ENCODE measurements around the gene PPP3CB. TPM values are rescaled to one million over a fixed set of nuclear protein-coding genes. Genes with fewer than 3 reads are reported as not detected.
"Not testable (repeated sequence)": the region's sequence is repeated elsewhere in the genome, so short reads cannot be mapped to it uniquely, and the experiment has no call there.

PPP3CB gene
- total RNA-seq, 1 donor from 2014 or later, result 60.2 TPM

DNA sequence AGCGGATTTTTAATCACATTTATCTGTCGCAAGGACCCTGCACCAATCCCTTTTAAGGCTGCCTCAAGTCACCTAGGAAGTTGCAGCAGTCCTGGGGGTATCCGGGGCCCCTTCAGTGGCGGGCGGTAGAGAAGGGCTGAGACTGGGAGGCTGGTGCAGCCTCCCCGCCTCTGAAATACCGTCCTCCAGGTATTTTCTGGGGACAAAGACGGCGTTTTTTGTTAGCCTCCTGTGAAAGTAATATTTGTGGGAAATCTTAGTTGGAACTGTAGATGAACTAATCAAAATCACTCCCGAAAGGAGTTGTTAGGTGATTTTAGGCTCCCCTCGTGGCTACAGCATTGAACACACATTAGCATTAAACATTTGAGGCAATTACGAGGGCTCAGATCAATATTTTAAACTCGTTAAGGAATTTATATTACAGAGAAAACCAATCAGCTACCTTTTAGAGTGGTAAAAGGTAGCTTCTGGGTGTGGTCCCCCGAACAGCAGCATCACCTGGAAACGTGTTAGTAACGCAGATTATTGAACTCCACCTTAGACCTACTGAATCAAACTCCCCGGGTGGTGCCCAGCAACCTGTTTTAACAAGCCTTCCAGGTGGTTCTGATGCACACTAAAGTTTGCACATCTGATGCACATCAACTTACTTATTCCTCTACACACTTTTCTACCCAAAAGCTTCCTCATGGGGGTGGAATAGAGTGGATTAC lies 81.4 kb downstream of the PPP3CB start:
- no peak for DNase-seq (ENCODE audit: low read depth)

GRCh38 chr10:73413528-73414229 lies 82.1 kb downstream of the PPP3CB start, which contains the start of gene ANXA7:
Gene ANXA7, minus strand, starts transcription at chr10:73414058. Its CDS starts 13,202 bp downstream, at chr10:73400856.
- peak; percentile 75 for DNase-seq (ENCODE audit: low read depth)

DNA sequence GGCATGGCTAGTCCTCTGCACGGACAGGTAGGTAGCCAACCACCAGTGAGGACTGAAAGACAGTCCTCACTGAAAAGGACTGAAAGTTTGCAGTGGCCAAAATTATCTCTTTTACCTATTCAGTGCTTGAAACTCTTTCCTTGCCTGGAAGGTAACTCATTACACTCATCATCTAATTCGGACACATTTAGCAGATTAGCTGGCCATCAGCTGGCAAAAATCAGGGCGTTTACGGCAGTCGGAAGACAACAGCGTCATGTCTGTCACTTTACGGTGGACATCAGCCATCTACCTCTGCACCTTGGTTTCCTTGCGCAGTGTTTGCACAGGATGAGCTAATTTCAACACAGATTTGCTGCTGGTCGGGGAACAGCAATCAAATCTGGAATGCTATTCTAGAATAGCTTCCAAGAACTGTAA lies 82.7 kb downstream of the PPP3CB start:
- no peak for DNase-seq (ENCODE audit: low read depth)

DNA sequence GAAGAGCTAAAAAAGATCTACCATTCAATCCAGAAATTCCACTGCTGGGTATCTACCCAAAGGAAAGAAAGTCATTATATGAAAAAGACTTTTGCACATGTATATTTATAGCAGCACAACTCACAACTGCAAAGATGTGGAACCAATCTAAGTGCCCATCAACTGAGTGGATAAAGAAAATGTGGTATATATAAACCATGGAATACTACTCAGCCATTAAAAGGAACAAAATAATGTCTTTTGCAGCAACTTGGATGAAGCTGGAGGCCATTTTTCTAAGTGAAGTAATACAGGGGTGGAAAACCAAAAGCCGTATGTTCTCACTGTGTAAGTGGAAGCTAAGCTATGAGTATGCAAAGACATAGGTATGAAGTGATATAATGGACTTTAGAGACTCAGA lies 84.9 kb downstream of the PPP3CB start:
- no peak for DNase-seq (ENCODE audit: low read depth)

DNA sequence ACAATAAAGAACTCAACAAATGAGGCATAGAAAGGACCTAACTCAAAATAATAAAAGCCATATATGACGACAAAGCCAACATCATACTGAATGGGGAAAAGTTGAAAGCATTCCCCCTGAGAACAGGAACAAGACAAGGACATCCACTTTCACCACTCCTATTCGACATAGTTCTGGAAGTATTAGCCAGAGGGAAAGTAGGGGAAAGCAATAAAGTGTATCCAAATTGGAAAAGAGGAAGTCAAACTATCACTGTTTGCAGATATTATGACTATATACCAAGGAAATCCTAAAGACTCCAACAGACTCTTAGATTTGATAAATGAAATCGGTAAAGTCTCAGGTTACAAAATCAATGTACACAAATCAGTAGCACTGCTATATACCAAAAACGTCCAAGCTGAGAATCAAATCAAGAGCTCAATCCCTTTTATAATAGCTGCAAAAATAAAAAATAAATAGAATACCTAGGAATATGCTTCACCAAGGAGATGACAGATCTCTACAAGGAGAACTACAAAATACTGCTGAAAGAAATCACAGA lies 86.8 kb downstream of the PPP3CB start:
- no peak for DNase-seq (ENCODE audit: low read depth)

DNA sequence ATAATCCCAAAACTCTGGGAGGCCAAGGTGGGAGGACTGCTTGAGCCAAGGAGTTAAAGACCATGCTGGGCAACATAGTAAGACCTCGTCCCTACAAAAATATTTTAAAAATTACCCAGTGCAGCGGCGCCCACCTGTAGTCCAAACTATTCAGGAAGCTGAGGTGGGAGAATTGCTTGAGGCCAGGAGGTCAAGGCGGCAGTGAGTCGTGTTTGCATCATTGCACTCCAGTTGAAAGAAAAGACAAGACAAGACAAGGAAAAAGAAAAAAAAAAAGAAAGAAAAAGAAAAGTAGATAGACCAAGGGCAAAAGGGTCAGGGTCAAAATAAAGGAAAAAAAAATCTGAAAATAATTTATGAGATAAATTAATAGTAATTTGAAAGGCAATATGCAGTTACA lies 87.8 kb downstream of the PPP3CB start:
- no peak for DNase-seq (ENCODE audit: low read depth)

DNA sequence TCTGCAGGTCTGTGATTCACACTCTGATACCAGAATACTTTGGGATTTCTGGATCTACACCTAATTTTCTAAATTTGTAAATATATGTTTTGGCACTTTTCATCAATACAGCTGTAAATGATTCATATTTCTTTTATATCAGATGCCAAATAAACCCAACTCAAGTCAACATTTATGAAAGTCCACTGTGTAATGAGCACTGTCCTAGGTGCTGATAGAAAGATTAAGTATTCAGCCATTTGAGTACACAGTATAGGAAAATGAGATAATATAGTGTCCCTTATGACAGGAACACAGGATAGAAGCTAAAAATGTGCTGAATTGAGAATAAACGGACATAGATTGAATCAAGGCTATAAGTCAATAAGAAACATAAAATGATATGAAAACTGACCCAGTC lies 88.3 kb downstream of the PPP3CB start:
- no peak for DNase-seq (ENCODE audit: low read depth)

- DNase-seq (ENCODE audit: low read depth), result peak; percentile 65
Observed at GRCh38 chr10:73406846-73407245, 89.0 kb downstream of the PPP3CB start.

GRCh38 chr10:73405556-73405955 lies 90.3 kb downstream of the PPP3CB start:
- DNase-seq (ENCODE audit: low read depth), result no peak

DNA sequence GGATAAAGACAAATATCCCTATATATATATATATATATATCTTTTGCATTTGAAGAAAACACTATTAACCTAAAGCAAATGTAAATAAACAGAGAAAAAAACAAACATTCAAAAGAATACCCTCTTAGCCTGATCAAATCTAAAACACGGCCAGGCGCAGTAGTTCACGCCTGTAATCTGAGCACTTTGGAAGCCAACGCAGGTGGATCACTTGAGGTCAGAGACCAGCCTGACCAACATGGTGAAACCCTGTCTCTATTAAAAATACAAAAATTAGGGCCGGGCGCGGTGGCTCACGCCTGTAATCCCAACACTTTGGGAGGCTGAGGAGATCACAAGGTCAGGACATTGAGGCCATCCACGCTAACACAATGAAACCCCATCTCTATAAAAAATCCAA lies 91.1 kb downstream of the PPP3CB start:
- DNase-seq (ENCODE audit: low read depth), result no peak

DNA sequence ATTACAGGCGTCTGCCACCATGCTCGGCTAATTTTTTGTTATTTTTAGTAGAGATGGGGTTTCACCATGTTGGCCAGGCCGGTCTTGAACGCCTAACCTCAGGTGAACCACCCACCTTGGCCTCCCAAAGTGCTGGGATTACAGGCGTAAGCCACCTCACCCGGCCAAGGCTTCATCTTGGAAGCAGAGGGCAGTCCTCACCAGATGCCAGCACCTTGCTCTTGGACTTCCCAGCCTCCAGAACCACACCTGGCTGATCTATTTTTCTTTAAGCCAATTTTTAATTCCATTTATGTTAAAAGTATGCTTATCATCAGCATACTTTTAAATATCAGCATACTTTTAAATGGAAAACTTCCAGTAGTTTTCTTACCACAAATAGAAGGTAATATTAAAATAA lies 94.2 kb downstream of the PPP3CB start:
- no peak for DNase-seq (ENCODE audit: low read depth)

GRCh38 chr10:73399063-73399462 lies 96.8 kb downstream of the PPP3CB start:
- no peak for DNase-seq (ENCODE audit: low read depth)

DNA sequence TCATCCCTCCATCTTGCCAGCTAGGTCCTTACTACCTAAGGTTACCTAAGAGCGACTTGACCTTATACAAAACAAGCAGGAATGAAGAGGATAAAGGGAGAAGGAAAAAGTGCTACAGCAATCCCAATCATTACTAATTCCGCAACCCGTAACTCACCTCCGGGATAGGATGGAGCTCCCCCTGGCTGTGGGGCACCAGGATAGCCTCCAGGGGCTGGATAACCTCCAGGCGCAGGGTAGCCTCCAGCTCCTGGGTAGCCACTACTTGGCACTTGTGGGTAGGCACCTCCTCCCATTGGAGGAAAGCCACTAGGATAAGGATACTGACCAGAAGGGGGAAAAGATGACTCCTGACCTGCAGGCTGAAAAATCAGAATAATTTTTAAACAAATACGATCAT lies 97.8 kb downstream of the PPP3CB start:
- DNase-seq (ENCODE audit: low read depth), result no peak

GRCh38 chr10:73394325-73394724 lies 101.5 kb downstream of the PPP3CB start:
- DNase-seq (ENCODE audit: low read depth), result not testable (repeated sequence)

DNA sequence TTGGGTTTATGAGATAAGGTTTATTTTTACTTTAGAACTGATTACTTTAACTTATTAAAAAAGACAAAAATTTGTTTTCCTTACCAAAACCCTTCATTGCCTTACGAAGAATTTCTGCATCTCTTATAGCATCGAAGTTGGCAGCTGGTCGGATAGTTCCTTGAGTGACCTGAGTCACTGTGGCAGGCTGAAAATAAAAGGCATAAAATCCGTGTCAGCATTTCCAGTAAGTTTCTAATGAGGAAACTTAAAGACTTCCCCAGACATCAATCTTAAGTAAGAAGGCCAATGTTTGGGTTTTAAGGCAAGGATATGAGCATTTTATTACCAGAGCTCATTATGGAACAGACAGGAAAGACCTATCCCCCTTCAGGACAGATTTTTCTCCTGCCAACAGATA lies 107.6 kb downstream of the PPP3CB start:
- no peak for DNase-seq (ENCODE audit: low read depth)

DNA sequence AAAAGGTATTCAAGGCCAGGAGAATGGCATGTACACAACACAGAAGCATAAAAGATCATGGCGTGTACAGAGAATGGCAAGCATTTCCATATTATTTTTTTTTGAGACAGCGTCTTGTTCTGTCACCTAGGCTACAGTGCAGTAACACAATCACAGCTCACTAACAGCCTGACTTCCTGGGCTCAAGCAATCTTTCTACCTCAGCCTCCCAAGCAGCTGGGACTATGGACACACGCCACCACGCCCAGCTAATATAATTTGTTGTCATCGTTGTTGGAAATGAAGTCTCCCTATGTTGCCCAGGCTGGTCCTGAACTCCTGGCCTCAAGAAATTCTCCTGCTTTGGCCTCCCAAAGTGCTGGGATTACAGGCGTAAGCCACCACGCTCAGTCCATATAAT lies 109.2 kb downstream of the PPP3CB start:
- DNase-seq (ENCODE audit: low read depth), result no peak

Other genes starting within 250 kb of the PPP3CB start
- gene DNAJC9, start 248.8 kb downstream of the PPP3CB start, total RNA-seq, result 21.2 and 40.8 TPM in 2 replicates
- gene MRPS16, start 243.4 kb downstream of the PPP3CB start, total RNA-seq, result 53.4 and 106 TPM in 2 replicates
- 0.52 and 3.7 TPM in 2 replicates for gene CFAP70, start 137.2 kb downstream of the PPP3CB start, total RNA-seq
- 153 and 222 TPM in 2 replicates for gene ANXA7, start 82.0 kb downstream of the PPP3CB start, total RNA-seq
- gene MSS51, start 62.5 kb downstream of the PPP3CB start, total RNA-seq, result 0.69 and 1.5 TPM in 2 replicates
- gene USP54, start 95.3 kb upstream of the PPP3CB start, total RNA-seq, result 46.7 and 61.1 TPM in 2 replicates
- 0.87 and 1.0 TPM in 2 replicates for gene MYOZ1, start 145.4 kb upstream of the PPP3CB start, total RNA-seq
- gene SYNPO2L, start 160.0 kb upstream of the PPP3CB start, total RNA-seq, result not detected in 2 replicates
- 1.0 and 3.4 TPM in 2 replicates for gene AGAP5, start 202.1 kb upstream of the PPP3CB start, total RNA-seq
- gene SEC24C, start 248.3 kb upstream of the PPP3CB start, total RNA-seq, result 55.6 and 84.6 TPM in 2 replicates